ENCODE measurements around the gene STYXL1. TPM values are rescaled to one million over a fixed set of nuclear protein-coding genes. Genes with fewer than 3 reads are reported as not detected.

STYXL1 gene
- total RNA-seq, 1 donor, result 10.8 TPM

DNA sequence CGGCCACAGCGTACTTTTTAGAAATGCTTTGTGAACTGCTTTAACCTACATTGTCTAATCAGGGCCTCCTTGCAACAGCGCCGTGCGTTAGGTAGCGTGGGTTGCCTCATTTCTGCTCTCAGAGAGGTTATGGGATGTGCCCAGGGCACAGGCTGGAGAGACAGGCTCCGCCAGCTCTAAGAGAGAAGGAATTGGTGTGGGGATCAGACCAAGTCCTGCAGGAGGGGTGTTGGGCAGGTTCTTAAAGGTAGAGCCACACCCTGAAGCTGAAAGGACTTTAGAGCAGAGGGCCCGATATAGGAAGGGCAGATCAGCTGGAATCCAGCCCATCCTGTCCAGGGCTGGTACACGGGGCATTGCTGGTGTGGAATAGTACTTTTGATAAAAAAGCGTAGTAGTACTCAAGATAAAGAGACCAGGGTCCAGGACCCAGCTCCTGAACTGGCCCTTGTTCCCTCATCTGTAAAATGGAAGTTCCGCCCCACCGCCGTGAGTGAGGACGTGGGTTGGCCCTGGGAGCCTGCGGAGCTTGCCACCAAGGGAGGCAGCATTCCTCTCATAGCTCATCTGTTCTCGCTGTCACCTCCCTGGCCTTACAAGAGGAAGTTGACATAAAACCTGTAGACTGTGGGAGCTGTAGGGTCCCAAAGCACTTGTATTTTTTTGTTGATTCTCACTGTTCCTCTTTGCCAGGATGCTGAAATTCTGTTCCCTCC, 90.6 kb downstream of the STYXL1 start:
- H3K27me3 ChIP-seq (ENCODE audit: insufficient read depth, low read length), result no peaks in the 10 kb centered on the region
- H3K9me3 ChIP-seq (ENCODE audit: low read depth, low read length), result no peaks in the 10 kb centered on the region
- H3K4me1 ChIP-seq (ENCODE audit: insufficient read depth, low read length), result peaks cover 15% of the 10 kb centered on the region
- no peak overlapping the region for H3K4me3 ChIP-seq (ENCODE audit: low read length)

DNA sequence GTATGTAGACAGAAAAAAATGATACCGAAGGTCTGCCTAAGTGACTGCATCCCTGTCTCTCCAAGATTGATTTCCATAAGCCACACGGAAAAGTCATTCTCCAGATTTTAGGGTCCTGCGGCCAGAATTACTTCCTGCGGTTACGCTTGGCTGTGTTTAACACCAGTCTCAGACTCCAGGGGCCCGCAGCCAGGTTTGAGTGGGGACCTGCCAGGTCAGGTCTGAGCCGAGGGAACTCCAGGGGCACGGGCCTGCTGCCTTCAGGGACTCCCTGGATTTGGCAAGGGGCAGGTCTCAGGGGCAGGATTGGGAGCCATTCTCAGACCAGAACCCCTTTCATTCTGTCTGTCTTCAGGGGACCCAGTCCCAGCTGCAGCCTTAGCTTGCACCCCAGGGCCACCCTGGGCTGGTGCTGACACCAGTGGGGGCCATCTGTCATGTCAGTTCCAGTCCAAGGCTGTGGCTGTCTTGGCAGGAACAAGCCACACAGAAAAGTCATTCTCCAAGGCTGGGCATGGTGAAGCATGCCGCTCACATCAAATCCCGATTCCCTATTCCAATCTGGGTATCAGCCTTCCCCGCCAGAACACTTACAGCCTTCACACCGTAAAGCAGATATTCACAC, 92.4 kb downstream of the STYXL1 start:
- Histone ChIP-seq H3K9me3 (ENCODE audit: low read depth, low read length) (no peaks in the 10 kb centered on the region), H3K27me3 (ENCODE audit: insufficient read depth, low read length) (no peaks in the 10 kb centered on the region), H3K4me3 (ENCODE audit: low read length) (no peak overlapping the region), H3K4me1 (ENCODE audit: insufficient read depth, low read length) (peaks cover 26% of the 10 kb centered on the region)

DNA sequence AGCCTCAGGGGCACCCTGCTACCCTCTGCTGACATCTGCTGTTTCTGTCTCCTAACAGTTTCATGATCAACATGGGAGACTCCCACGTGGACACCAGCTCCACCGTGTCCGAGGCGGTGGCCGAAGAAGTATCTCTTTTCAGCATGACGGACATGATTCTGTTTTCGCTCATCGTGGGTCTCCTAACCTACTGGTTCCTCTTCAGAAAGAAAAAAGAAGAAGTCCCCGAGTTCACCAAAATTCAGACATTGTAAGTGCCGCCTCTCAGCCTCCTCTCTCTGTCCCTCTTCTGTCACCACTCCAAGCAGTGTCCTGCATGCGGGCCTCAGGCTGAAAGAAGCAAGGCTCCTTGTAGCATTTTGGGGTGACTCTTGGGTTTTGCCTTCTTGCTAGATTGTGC, 93.9 kb downstream of the STYXL1 start:
- Histone ChIP-seq H3K9me3 (ENCODE audit: low read depth, low read length) (no peaks in the 10 kb centered on the region), H3K4me3 (ENCODE audit: low read length) (no peak overlapping the region), H3K27me3 (ENCODE audit: insufficient read depth, low read length) (no peaks in the 10 kb centered on the region), H3K4me1 (ENCODE audit: insufficient read depth, low read length) (peaks cover 32% of the 10 kb centered on the region)

DNA sequence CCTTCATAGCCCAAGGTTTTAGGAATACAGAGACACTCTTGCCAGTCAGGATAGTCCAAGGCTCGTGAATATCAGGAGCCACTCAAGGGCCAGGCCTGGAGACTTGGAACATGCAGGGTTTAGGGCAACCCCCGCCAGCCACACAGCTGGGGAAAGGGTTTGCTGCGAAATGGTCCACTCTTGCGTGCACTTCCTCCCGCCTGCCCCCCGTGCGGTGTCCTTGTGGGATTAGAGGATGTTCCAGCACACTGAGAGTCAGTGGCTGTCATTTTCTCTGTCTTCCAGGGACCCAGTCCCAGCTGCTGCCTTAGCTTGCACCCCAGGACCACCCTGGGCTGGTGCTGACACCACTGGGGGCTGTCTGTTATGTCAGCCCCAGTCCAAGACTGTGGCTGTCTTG, 94.4 kb downstream of the STYXL1 start:
- H3K27me3 ChIP-seq (ENCODE audit: insufficient read depth, low read length), result no peaks in the 10 kb centered on the region
- no peak overlapping the region for H3K4me3 ChIP-seq (ENCODE audit: low read length)
- H3K4me1 ChIP-seq (ENCODE audit: insufficient read depth, low read length), result peaks cover 32% of the 10 kb centered on the region
- no peaks in the 10 kb centered on the region for H3K9me3 ChIP-seq (ENCODE audit: low read depth, low read length)

DNA sequence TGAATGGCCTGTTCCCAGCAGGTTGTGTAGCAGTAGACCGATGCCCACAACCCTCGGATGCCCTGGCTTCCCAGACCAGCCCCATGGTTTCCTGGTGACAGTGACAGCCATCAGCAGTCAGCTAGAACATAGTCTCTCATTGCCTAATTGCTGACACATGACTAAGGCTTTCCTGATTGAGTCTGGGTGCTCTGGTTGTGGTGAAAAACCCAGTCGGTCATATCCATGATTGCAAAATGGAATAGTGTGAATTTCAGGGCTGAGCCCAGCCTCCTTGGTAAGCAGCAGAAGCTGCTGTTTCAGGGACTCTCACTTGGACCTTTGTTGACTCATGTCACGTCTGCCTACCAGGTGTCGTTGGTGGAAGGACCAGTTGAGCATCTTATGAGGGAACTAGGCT, 96.3 kb downstream of the STYXL1 start:
- no peaks in the 10 kb centered on the region for H3K9me3 ChIP-seq (ENCODE audit: low read depth, low read length)
- H3K4me3 ChIP-seq (ENCODE audit: low read length), result no peak overlapping the region
- H3K4me1 ChIP-seq (ENCODE audit: insufficient read depth, low read length), result peaks cover 35% of the 10 kb centered on the region
- no peaks in the 10 kb centered on the region for H3K27me3 ChIP-seq (ENCODE audit: insufficient read depth, low read length)

DNA sequence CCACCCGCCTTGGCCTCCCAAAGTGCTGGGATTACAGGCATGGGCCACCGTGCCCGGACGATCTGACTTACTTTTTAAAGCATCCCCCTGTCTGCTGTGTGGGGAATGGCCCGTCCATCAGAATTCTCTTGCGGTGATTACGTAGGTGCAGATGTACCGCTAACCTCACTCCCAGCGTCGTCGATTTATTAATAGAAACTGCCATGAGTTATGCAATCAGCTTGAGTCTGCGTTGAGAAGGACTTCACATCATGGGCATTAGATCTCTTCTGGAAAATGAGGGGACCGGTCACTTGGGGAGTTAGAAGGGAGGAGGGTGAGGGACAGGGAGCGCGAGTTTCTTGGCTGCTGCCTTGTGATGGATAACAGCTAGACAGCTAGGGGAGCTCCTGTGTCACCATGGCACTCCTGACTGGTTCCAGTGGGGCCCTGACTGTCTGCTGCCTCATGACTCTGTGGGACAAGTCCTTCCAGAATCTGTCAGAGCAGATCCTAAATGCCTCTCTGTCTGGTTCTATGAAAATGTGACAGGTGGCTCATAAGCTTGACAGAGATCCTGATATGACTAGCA, 97.6 kb downstream of the STYXL1 start:
- Histone ChIP-seq H3K9me3 (ENCODE audit: low read depth, low read length) (no peaks in the 10 kb centered on the region), H3K4me3 (ENCODE audit: low read length) (no peak overlapping the region), H3K27me3 (ENCODE audit: insufficient read depth, low read length) (no peaks in the 10 kb centered on the region), H3K4me1 (ENCODE audit: insufficient read depth, low read length) (peaks cover 48% of the 10 kb centered on the region)

DNA sequence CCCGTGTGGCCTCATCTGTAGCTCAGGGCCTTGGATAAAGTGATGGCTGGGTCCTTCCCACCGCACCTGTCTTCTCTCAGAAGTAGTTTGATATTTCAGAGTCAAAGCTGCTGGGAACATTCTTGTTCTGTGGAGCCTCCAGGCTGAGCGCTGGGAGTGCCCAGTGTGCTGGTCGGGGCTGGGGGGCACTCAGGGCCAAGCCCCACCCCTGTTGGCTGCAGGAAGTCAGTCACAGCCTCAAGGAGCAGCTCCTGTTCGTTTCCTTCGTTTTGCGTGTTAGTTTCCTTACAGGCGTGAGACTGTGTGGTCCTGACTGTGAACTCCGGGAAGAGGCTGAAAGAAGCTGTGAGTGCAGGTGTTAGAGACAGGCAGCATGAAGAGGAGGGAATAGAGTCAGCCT, 99.6 kb downstream of the STYXL1 start:
- no peaks in the 10 kb centered on the region for H3K27me3 ChIP-seq (ENCODE audit: insufficient read depth, low read length)
- H3K4me1 ChIP-seq (ENCODE audit: insufficient read depth, low read length), result peaks cover 45% of the 10 kb centered on the region

More for the DNA sequence above, 99.6 kb downstream of the STYXL1 start:
- no peaks in the 10 kb centered on the region for H3K9me3 ChIP-seq (ENCODE audit: low read depth, low read length)
- H3K4me3 ChIP-seq (ENCODE audit: low read length), result no peak overlapping the region

Other genes with a start within 250 kb of the STYXL1 start
- gene CCL24, start 234.2 kb downstream of the STYXL1 start, total RNA-seq, result not detected
- gene RHBDD2, start 169.0 kb downstream of the STYXL1 start, total RNA-seq, result 65.3 TPM
- 35.6 TPM for gene POR, start 132.8 kb downstream of the STYXL1 start, total RNA-seq
- gene TMEM120A, start 53.4 kb downstream of the STYXL1 start, total RNA-seq, result 10.9 TPM
- gene MDH2, start 106 bp upstream of the STYXL1 start, total RNA-seq, result 28.2 TPM
- gene SRRM3, start 153.9 kb upstream of the STYXL1 start, total RNA-seq, result not detected

Data from mononuclear cell (primary cell).